GM10248 (cell line): ENCODE data around the gene CDH16.
"Not testable (repeated sequence)": the region's sequence is repeated elsewhere in the genome, so short reads cannot be mapped to it uniquely, and the experiment has no call there.

ENCODE experiments used
- CTCF ChIA-PET: fragments of 300-600 bp; sonication (Branson Sonifier 250); formaldehyde crosslinking; extraction: SDS; loops from one replicate; lab custom pipeline; 2021; ENCODE audit warnings: antibody characterized with exemption; lab: Yijun Ruan, JAX
- POLR2A ChIA-PET: fragments of 350-650 bp; sonication (Branson Sonifier 250); formaldehyde crosslinking; extraction: SDS; loops from one replicate; lab custom pipeline; 2020; ENCODE audit warnings: antibody characterized with exemption; lab: Yijun Ruan, JAX
- DNase-seq: peaks from one replicate; pipeline ENCODE4 v3.0.0; 2012; ENCODE audit errors: extremely low spot score
- TF ChIP-seq, protein P1 (sequence below): IDR thresholded peaks from 2 replicates; pipeline ENCODE4 v1.5.1; 2012; ENCODE audit warnings: mild to moderate bottlenecking, low read depth; ENCODE audit errors: extremely low read depth, missing control alignments, control extremely low read depth

CDH16 gene

DNA sequence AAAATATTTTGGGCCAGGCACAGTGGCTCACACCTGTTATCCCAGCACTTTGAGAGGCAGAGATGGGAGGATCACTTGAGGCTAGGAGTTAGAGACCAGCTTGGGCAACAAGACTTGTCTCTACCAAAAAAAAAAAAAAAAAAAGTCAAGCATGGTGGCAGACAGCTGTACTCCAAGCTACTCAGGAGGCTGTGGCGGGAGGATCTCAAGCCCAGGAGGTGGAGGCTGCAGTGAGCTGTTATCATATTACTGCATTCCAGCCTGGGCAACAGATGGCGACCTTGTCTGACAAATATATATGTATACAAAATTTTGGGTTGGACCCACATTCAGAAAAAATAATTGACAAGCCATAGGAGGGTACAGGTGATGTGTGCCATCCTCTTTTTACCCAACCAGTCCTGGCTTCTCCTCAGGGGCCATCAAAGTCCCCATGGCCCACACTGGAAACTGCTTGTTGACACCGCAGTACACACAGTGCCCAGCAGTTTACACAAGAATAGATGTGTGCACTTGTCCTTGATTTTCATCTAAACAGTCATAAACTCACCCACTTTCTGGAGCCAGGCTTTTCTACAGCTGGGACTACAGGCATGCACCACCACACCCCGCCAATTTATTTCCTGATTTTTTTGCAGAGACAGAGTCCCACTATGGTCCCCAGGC lies 18.3 kb upstream of the CDH16 start:
- DNase-seq = no peak
- POLR2A ChIA-PET = no interaction called here
- TF ChIP-seq, protein P1, sequence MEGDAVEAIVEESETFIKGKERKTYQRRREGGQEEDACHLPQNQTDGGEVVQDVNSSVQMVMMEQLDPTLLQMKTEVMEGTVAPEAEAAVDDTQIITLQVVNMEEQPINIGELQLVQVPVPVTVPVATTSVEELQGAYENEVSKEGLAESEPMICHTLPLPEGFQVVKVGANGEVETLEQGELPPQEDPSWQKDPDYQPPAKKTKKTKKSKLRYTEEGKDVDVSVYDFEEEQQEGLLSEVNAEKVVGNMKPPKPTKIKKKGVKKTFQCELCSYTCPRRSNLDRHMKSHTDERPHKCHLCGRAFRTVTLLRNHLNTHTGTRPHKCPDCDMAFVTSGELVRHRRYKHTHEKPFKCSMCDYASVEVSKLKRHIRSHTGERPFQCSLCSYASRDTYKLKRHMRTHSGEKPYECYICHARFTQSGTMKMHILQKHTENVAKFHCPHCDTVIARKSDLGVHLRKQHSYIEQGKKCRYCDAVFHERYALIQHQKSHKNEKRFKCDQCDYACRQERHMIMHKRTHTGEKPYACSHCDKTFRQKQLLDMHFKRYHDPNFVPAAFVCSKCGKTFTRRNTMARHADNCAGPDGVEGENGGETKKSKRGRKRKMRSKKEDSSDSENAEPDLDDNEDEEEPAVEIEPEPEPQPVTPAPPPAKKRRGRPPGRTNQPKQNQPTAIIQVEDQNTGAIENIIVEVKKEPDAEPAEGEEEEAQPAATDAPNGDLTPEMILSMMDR = no peak
- CTCF ChIA-PET = interaction anchor here (0.7 to 1.7 kb wide), 5 partner anchors 11 to 176 kb away, joined by 3 to 5 read pairs (median 3); partner anchors contain the start of gene RRAD

DNA sequence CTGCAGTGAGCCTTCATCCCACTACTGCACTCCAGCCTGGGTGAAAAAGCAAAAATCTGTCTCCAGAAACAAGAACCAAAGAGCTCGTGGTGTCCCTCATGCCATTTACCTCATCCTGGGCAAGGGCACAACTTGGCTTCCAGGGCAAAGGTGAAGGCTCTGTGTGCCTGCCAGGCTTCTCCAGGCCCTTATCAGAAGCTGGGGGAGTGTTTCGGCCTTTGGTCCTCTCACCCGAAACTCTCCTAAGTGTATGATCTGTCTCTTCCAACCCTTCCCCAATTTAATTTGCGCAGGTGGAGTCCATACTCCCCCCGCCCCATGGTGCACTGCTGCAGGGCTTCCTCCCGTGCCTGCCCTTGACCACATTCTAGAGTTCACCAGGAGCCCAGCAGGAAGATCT lies 17.8 kb upstream of the CDH16 start:
- POLR2A ChIA-PET = no interaction called here
- CTCF ChIA-PET = interaction anchor here (0.7 to 1.1 kb wide), 3 partner anchors 21 to 177 kb away, joined by 3 read pairs; no protein-coding TSS in a partner anchor
- no peak for DNase-seq
- TF ChIP-seq, protein P1 = no peak

DNA sequence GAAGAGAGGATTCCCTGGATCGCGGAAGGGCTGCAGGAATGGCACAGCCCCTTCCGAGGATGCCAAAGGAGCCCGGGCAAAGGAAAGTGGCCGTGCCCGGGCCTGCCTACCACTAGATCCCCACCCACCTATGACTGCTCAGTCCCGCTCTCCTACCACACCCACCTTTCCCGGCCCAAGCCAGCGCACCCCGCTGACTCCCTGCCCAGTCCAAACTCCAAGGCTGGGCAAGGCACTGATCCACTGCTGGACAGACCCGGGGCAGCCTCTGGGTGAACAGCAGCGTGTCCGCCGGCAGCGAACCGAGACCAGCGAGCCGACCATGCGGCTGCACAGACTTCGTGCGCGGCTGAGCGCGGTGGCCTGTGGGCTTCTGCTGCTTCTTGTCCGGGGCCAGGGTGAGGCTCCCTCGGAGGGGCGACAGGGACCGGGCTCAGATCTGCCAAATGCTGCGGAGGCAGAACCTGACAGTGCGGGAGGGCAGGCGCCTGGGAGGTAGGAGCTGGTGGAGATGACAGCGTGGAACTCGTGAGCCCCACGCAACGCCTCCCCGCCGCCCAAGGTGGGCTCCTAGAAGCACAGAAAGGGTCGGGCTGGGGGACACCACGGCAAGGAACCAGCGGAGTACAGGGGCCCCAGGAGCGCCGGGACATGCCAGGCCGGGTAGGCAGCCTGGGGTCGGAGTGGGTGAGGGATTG lies 16.8 kb upstream of the CDH16 start, which contains the start of gene CES2:
Gene CES2, plus strand, starts transcription at position 203 of the 698 bp plus-strand sequence. Its CDS starts 120 bp downstream, at position 323.
- ChIA-PET POLR2A (interaction anchor here (0.7 kb wide), 1 partner anchor 55 kb away, joined by 3 read pairs; the partner anchor contains the start of gene PDP2), CTCF (interaction anchor here (1.1 kb wide), 1 partner anchor 22 kb away, joined by 3 read pairs; no protein-coding TSS in a partner anchor)
- no peak for DNase-seq
- TF ChIP-seq, protein P1 = no peak

DNA sequence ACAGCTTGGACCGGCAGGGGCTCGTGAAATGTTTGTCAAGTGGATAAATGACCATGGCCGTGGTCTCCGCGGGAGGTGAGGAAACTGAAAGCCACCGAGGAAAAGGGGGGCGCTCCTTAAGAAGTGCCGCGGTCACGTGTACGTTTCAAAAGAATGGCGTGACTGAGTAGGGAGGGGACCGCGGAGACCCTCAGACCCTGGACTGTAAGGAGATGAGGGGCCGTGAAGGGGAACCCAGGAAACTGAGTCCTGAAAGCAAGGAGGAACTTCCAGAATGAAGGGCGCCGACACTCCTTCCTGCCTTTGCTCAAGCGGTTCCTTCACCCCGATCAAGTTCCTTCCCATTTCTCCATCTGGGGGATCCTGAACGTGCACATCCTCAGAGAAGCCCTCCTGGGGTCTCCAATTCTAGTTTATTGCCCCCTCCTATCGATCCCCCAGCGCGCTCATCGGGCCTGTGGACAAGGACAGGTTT lies 16.2 kb upstream of the CDH16 start:
- POLR2A ChIA-PET = interaction anchor here (0.7 kb wide), 1 partner anchor 55 kb away, joined by 3 read pairs; the partner anchor contains the start of gene PDP2
- CTCF ChIA-PET, DNase-seq: not testable (repeated sequence)

DNA sequence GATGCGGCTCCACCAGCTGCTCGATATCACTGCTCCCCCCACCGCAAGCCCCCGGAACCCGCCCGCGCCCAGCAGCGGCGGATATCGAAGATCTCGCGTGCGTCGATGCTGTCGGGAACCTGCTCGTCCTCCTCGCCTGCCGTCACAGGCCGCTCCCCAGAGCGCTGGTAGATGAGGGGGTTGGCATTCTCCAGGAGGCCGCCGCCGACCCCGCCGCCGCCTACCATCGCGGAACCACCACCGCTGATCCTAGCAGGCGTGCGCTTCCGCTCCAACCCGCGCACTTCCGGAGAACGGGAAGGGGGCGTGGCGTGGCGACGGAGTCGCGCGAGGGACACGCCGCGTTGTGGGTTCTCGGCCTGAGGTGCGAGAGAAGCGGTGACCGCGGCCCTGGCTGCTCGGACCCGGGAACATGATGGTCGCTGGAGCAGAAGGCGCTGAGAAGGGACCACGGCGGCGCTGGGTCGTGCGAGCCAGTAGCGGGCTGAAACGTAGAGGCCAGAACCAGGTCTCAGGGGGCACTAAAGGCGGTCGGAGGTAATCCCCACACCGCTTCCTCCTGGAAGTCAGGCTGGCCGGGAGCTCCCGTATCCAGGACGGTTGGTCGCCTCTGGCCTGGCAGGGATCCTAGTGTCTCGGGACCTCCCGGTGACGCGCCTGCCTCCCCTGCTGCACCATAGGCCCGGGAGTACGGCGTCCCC lies 15.6 kb upstream of the CDH16 start, which contains the start of gene CIAO2B:
Gene CIAO2B, minus strand, starts transcription at position 265 of the 701 bp plus-strand sequence. Its CDS starts 38 bp downstream, at position 227.
- TF ChIP-seq, protein P1 = no peak
- peak; percentile 93 for DNase-seq
- ChIA-PET CTCF (interaction anchor here (0.8 to 1.3 kb wide), 3 partner anchors 19 to 66 kb away, joined by 3 read pairs; no protein-coding TSS in a partner anchor), POLR2A (interaction anchor here (0.7 kb wide), 1 partner anchor 54 kb away, joined by 3 read pairs; the partner anchor contains the start of gene PDP2)

DNA sequence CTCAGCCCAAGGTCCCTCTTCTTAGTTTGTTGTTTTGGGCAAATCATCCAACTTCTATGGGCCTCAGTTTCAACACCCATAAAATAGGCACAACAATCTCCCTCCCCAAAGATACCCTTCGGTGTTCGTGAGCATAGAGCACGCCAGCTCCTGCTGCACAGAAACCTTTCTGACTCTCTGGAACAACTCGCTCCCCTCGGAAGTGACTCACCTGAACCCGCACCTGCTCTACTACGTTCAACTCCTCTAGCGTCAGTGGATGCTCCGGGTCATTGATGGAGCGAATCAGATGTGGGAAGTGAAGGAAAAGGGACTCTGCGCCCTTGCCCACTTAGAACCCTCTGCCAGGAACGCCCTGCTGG lies 15.1 kb upstream of the CDH16 start:
- CTCF ChIA-PET = interaction anchor here (0.8 to 1.3 kb wide), 5 partner anchors 14 to 66 kb away, joined by 3 read pairs; no protein-coding TSS in a partner anchor
- DNase-seq = no peak
- POLR2A ChIA-PET = no interaction called here
- TF ChIP-seq, protein P1 = no peak
